Stimulated activated effector memory CD8-positive, alpha-beta T cell treated with anti-CD3 and anti-CD28 coated beads, Interleukin-12 subunit alpha, Interleukin-12 subunit beta, amount 100 ng/mL, for 72 hours (primary cell): ENCODE results near the gene EIF4G3.

Experiments used
- ATAC-seq: fragments of 150-1000 bp; cut with Tn5 transposase; 2 replicates; pipeline ENCODE4 v1.10.0; 2021
- DNase-seq, 2 donors: peaks; one replicate each; pipeline ENCODE4 v3.0.0; 2021 to 2022; ENCODE audit warnings: low spot score in 2 of 2
- H3K27ac Mint-ChIP-seq: one replicate; pipeline ENCODE4 v1.8.0; 2022; ENCODE audit warnings: mild to moderate bottlenecking, mixed read lengths
- H3K36me3 Mint-ChIP-seq: one replicate; pipeline ENCODE4 v1.8.0; 2022; ENCODE audit warnings: mild to moderate bottlenecking, mixed read lengths
- H3K4me1 Mint-ChIP-seq: one replicate; pipeline ENCODE4 v1.8.0; 2022; ENCODE audit warnings: mixed read lengths
- H3K4me3 Mint-ChIP-seq: one replicate; pipeline ENCODE4 v1.8.0; 2022; ENCODE audit warnings: mild to moderate bottlenecking, mixed read lengths
- H3K9me3 Mint-ChIP-seq: one replicate; pipeline ENCODE4 v1.8.0; 2022; ENCODE audit warnings: mixed read lengths

The EIF4G3 gene

GRCh38 chr1:21001042-21001441 is 175.7 kb downstream of the EIF4G3 start:
- H3K27ac Mint-ChIP-seq, result no peak overlapping the region
- no peaks in the 10 kb centered on the region for H3K9me3 Mint-ChIP-seq
- peaks cover 6% of the 10 kb centered on the region for H3K4me1 Mint-ChIP-seq
- no peak overlapping the region for H3K4me3 Mint-ChIP-seq
- H3K36me3 Mint-ChIP-seq, result peaks cover 7% of the 10 kb centered on the region
- ATAC-seq (no peak), DNase-seq (no peak)

- Mint-ChIP-seq H3K27ac (no peak overlapping the region), H3K9me3 (no peaks in the 10 kb centered on the region), H3K4me1 (peaks cover 6% of the 10 kb centered on the region), H3K4me3 (no peak overlapping the region), H3K36me3 (peaks cover 7% of the 10 kb centered on the region)
- DNase-seq (no peak), ATAC-seq (no peak)
These were observed 176.5 kb downstream of the EIF4G3 start for GRCh38 chr1:21000245-21000594.

- no peak overlapping the region for H3K27ac Mint-ChIP-seq
- H3K36me3 Mint-ChIP-seq, result peaks cover 7% of the 10 kb centered on the region
- peaks cover 6% of the 10 kb centered on the region for H3K4me1 Mint-ChIP-seq
- ATAC-seq (peak; percentile 66), DNase-seq (no peak)
- no peak overlapping the region for H3K4me3 Mint-ChIP-seq
- H3K9me3 Mint-ChIP-seq, result no peaks in the 10 kb centered on the region
These were observed 177.0 kb downstream of the EIF4G3 start for GRCh38 chr1:20999525-21000244.

- Mint-ChIP-seq H3K4me3 (no peak overlapping the region), H3K4me1 (peaks cover 8% of the 10 kb centered on the region), H3K36me3 (peaks cover 7% of the 10 kb centered on the region), H3K9me3 (no peaks in the 10 kb centered on the region), H3K27ac (no peak overlapping the region)
- no peak for ATAC-seq
- no peak for DNase-seq
These were observed 177.9 kb downstream of the EIF4G3 start for GRCh38 chr1:20998826-20999225.

GRCh38 chr1:20997602-20998224 is 179.0 kb downstream of the EIF4G3 start:
- peaks cover 15% of the 10 kb centered on the region for H3K4me1 Mint-ChIP-seq
- no peak overlapping the region for H3K27ac Mint-ChIP-seq
- DNase-seq (no peak), ATAC-seq (no peak)
- H3K9me3 Mint-ChIP-seq, result no peaks in the 10 kb centered on the region
- H3K36me3 Mint-ChIP-seq, result peaks cover 7% of the 10 kb centered on the region
- no peak overlapping the region for H3K4me3 Mint-ChIP-seq

GRCh38 chr1:20996554-20996953 is 180.1 kb downstream of the EIF4G3 start:
- no peaks in the 10 kb centered on the region for H3K9me3 Mint-ChIP-seq
- H3K4me3 Mint-ChIP-seq, result no peak overlapping the region
- no peak for ATAC-seq
- no peak for DNase-seq
- peaks cover 7% of the 10 kb centered on the region for H3K36me3 Mint-ChIP-seq
- H3K4me1 Mint-ChIP-seq, result peaks cover 27% of the 10 kb centered on the region
- H3K27ac Mint-ChIP-seq, result no peak overlapping the region

- Mint-ChIP-seq H3K9me3 (no peaks in the 10 kb centered on the region), H3K27ac (no peak overlapping the region), H3K4me3 (no peak overlapping the region), H3K36me3 (peaks cover 6% of the 10 kb centered on the region), H3K4me1 (peaks cover 27% of the 10 kb centered on the region)
- ATAC-seq (no peak), DNase-seq (no peak)
These were observed 182.8 kb downstream of the EIF4G3 start for GRCh38 chr1:20993716-20994575.

GRCh38 chr1:20992322-20993056 is 184.2 kb downstream of the EIF4G3 start:
- DNase-seq, result no peak
- Mint-ChIP-seq H3K4me3 (peak overlapping the region; percentile 48), H3K9me3 (no peaks in the 10 kb centered on the region), H3K36me3 (peaks cover 6% of the 10 kb centered on the region), H3K4me1 (peaks cover 25% of the 10 kb centered on the region), H3K27ac (peak overlapping the region; percentile 69)
- peak; percentile 92 for ATAC-seq

- Mint-ChIP-seq H3K36me3 (peaks cover 6% of the 10 kb centered on the region), H3K27ac (no peak overlapping the region), H3K4me3 (no peak overlapping the region), H3K9me3 (no peaks in the 10 kb centered on the region), H3K4me1 (peaks cover 20% of the 10 kb centered on the region)
- no peak for ATAC-seq
- no peak for DNase-seq
These were observed 187.8 kb downstream of the EIF4G3 start for GRCh38 chr1:20988943-20989342.

GRCh38 chr1:20987831-20988825 is 188.6 kb downstream of the EIF4G3 start:
- no peak for ATAC-seq
- Mint-ChIP-seq H3K36me3 (peaks cover 6% of the 10 kb centered on the region), H3K4me1 (peaks cover 14% of the 10 kb centered on the region), H3K27ac (no peak overlapping the region), H3K9me3 (no peaks in the 10 kb centered on the region), H3K4me3 (no peak overlapping the region)
- DNase-seq, result no peak

GRCh38 chr1:20983297-20983889 is 193.3 kb downstream of the EIF4G3 start:
- Mint-ChIP-seq H3K36me3 (peaks cover 12% of the 10 kb centered on the region), H3K4me1 (peaks cover 4% of the 10 kb centered on the region), H3K4me3 (no peak overlapping the region), H3K27ac (peak overlapping the region; percentile 48), H3K9me3 (no peaks in the 10 kb centered on the region)
- DNase-seq (no peak), ATAC-seq (no peak)

GRCh38 chr1:20982316-20982715 is 194.4 kb downstream of the EIF4G3 start:
- no peak for DNase-seq

GRCh38 chr1:20981915-20982314 is 194.8 kb downstream of the EIF4G3 start:
- Mint-ChIP-seq H3K27ac (peak overlapping the region; percentile 35), H3K9me3 (no peaks in the 10 kb centered on the region), H3K36me3 (peaks cover 12% of the 10 kb centered on the region), H3K4me1 (peaks cover 4% of the 10 kb centered on the region), H3K4me3 (no peak overlapping the region)
- DNase-seq (no peak), ATAC-seq (no peak)

More at GRCh38 chr1:20982316-20982715, 194.4 kb downstream of the EIF4G3 start:
- peak overlapping the region; percentile 35 for H3K27ac Mint-ChIP-seq
- no peaks in the 10 kb centered on the region for H3K9me3 Mint-ChIP-seq
- H3K4me3 Mint-ChIP-seq, result no peak overlapping the region
- H3K4me1 Mint-ChIP-seq, result peaks cover 4% of the 10 kb centered on the region
- peaks cover 12% of the 10 kb centered on the region for H3K36me3 Mint-ChIP-seq
- no peak for ATAC-seq

- DNase-seq (no peak), ATAC-seq (no peak)
- Mint-ChIP-seq H3K36me3 (peaks cover 15% of the 10 kb centered on the region), H3K4me3 (no peak overlapping the region), H3K27ac (no peak overlapping the region), H3K9me3 (no peaks in the 10 kb centered on the region), H3K4me1 (peaks cover 4% of the 10 kb centered on the region)
These were observed 196.6 kb downstream of the EIF4G3 start for GRCh38 chr1:20980051-20980450.
